GM19324 (cell line): Measurements from ENCODE around the gene ALG14.
"Not testable (repeated sequence)": the region's sequence is repeated elsewhere in the genome, so short reads cannot be mapped to it uniquely, and the experiment has no call there.

ENCODE experiments used
- ATAC-seq: cut with Tn5 transposase; IDR thresholded peaks from one replicate; pipeline ENCODE4 v1.9.1; 2021; ENCODE audit warnings: mild to moderate bottlenecking, moderate library complexity; ENCODE audit not compliant: unreplicated experiment, low FRiP score

The ALG14 gene

GRCh38 chr1:95015076-95015475, 57.7 kb downstream of the ALG14 start:
- ATAC-seq = no peak

GRCh38 chr1:95013950-95014574, 58.7 kb downstream of the ALG14 start:
- ATAC-seq = no peak

GRCh38 chr1:95012389-95012788, 60.4 kb downstream of the ALG14 start:
- no peak for ATAC-seq

GRCh38 chr1:95010158-95010557, 62.6 kb downstream of the ALG14 start:
- ATAC-seq = no peak

GRCh38 chr1:95007687-95008086, 65.1 kb downstream of the ALG14 start:
- ATAC-seq = no peak

GRCh38 chr1:95006681-95007080, 66.1 kb downstream of the ALG14 start:
- ATAC-seq = no peak

GRCh38 chr1:95005584-95005983, 67.2 kb downstream of the ALG14 start:
- no peak for ATAC-seq

GRCh38 chr1:95004013-95004412, 68.7 kb downstream of the ALG14 start:
- no peak for ATAC-seq

GRCh38 chr1:95003433-95003738, 69.4 kb downstream of the ALG14 start:
- no peak for ATAC-seq

GRCh38 chr1:95002540-95003432, 70.0 kb downstream of the ALG14 start:
- no peak for ATAC-seq

GRCh38 chr1:95002164-95002539, 70.6 kb downstream of the ALG14 start:
- ATAC-seq = no peak

- no peak for ATAC-seq
These were observed 73.2 kb downstream of the ALG14 start for GRCh38 chr1:94999456-95000131.

- no peak for ATAC-seq
These were observed 74.0 kb downstream of the ALG14 start for GRCh38 chr1:94998748-94999147.

GRCh38 chr1:94998114-94998513, 74.6 kb downstream of the ALG14 start:
- ATAC-seq = no peak

GRCh38 chr1:94995536-94995935, 77.2 kb downstream of the ALG14 start:
- not testable (repeated sequence) for ATAC-seq

GRCh38 chr1:94994805-94995204, 77.9 kb downstream of the ALG14 start:
- ATAC-seq = no peak

GRCh38 chr1:94993931-94994645, 78.7 kb downstream of the ALG14 start:
- ATAC-seq = no peak

- no peak for ATAC-seq
These were observed 79.7 kb downstream of the ALG14 start for GRCh38 chr1:94992863-94993563.

GRCh38 chr1:94992161-94992560, 80.6 kb downstream of the ALG14 start:
- ATAC-seq = no peak

- no peak for ATAC-seq
These were observed 82.8 kb downstream of the ALG14 start for GRCh38 chr1:94989911-94990473.
